HS-5 (cell line): Measurements from ENCODE around the gene LOXL3.

ENCODE experiments used
- DNase-seq: peaks from one replicate; pipeline ENCODE4 v3.0.0-alpha.2; 2012; ENCODE audit warnings: low read depth

Gene LOXL3

GRCh38 chr2:74507145-74507925 lies 46.4 kb downstream of the LOXL3 start, which contains the start of gene PCGF1:
Gene PCGF1, minus strand, starts transcription at chr2:74507695. Its CDS starts 27 bp downstream, at chr2:74507668.
- DNase-seq = peak; percentile 95

GRCh38 chr2:74505448-74506246 lies 48.1 kb downstream of the LOXL3 start:
- DNase-seq = no peak

GRCh38 chr2:74504591-74504990 lies 49.2 kb downstream of the LOXL3 start:
- no peak for DNase-seq

GRCh38 chr2:74503506-74504475 lies 50.0 kb downstream of the LOXL3 start:
- DNase-seq = no peak

- DNase-seq = no peak
Measured at GRCh38 chr2:74502720-74503505, 50.8 kb downstream of the LOXL3 start.

- DNase-seq = no peak
Measured at GRCh38 chr2:74502147-74502719, 51.5 kb downstream of the LOXL3 start.

GRCh38 chr2:74501335-74502071 lies 52.2 kb downstream of the LOXL3 start:
- no peak for DNase-seq

GRCh38 chr2:74500578-74500946 lies 53.2 kb downstream of the LOXL3 start:
- DNase-seq = no peak

GRCh38 chr2:74499940-74500577 lies 53.7 kb downstream of the LOXL3 start:
- no peak for DNase-seq

GRCh38 chr2:74499267-74499939 lies 54.3 kb downstream of the LOXL3 start, which contains the start of gene LBX2:
Gene LBX2, minus strand, starts transcription at chr2:74499603. Its CDS starts 66 bp downstream, at chr2:74499537.
- DNase-seq = no peak

- peak; percentile 39 for DNase-seq
Measured at GRCh38 chr2:74498500-74499266, 55.1 kb downstream of the LOXL3 start.

- no peak for DNase-seq
Measured at GRCh38 chr2:74497777-74498499, 55.8 kb downstream of the LOXL3 start.

GRCh38 chr2:74496997-74497776 lies 56.6 kb downstream of the LOXL3 start:
- no peak for DNase-seq

GRCh38 chr2:74495440-74495839 lies 58.3 kb downstream of the LOXL3 start:
- DNase-seq = no peak

GRCh38 chr2:74493546-74493945 lies 60.2 kb downstream of the LOXL3 start:
- no peak for DNase-seq

- DNase-seq = no peak
Measured at GRCh38 chr2:74491648-74492544, 61.8 kb downstream of the LOXL3 start.
